Choroid plexus epithelial cell (primary cell): ENCODE measurements around the gene ZNF595.

Experiments
- DNase-seq: peaks from one replicate; pipeline ENCODE4 v3.0.0-alpha.2; 2010; ENCODE audit warnings: low read depth
- H3K4me3 ChIP-seq: 2 replicates; pipeline ENCODE4 v1.5.1; 2011; ENCODE audit warnings: low read depth, mild to moderate bottlenecking, control low read depth, low read length, moderate library complexity
- TF ChIP-seq, protein P1 (sequence below): conservative IDR thresholded peaks from 2 replicates; pipeline ENCODE4 v1.5.1; 2011; ENCODE audit warnings: low read depth, mild to moderate bottlenecking, control low read depth, inconsistent platforms, low read length, moderate library complexity

Gene ZNF595

DNA sequence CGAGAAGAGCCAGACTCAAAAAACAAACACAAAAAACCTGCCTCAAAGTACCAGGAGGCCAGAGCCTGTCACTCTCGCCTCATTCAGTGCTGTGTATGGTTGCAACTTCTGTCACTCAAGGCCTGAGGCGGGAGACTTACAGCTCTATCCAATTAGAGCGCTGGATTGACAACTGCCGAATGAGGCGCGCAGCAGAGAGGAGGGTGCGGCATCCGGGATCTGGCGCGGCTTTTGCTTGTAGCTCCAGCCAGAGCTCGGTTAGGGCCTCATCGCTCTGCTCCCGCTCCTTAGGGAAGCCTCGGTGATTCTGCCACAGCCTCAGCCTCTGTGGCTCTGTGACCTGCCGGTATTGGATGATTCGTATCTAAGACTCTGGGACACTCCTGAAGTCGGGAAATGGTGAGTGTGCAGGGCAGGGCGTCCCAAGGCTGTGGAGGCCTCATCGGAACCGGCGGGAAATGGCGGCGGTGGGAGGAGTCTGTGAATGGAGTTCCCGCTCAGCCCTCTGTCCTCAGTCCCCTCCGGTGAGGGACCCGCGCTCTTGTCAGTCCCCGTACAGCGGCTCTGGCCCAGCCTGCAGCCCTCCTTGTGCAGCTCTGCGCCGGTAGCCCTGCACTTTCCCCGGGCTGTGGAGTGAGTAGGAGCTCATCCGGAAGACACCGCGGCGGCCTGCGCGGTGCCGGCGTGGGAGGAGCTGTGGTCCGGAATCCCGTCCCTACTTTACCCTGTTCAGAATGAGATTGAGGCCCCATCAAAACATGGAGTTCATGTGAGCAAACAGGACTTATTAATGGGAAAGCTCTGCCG, 71.4 kb downstream of the ZNF595 start, which contains the start of gene ZNF718:
Gene ZNF718, plus strand, starts transcription at position 227 of the 807 bp plus-strand sequence. Its CDS starts 170 bp downstream, at position 397.
- peak; percentile 99 for DNase-seq
- H3K4me3 ChIP-seq, result peak within 1 kb of the TSS; percentile 97
- TF ChIP-seq, protein P1, sequence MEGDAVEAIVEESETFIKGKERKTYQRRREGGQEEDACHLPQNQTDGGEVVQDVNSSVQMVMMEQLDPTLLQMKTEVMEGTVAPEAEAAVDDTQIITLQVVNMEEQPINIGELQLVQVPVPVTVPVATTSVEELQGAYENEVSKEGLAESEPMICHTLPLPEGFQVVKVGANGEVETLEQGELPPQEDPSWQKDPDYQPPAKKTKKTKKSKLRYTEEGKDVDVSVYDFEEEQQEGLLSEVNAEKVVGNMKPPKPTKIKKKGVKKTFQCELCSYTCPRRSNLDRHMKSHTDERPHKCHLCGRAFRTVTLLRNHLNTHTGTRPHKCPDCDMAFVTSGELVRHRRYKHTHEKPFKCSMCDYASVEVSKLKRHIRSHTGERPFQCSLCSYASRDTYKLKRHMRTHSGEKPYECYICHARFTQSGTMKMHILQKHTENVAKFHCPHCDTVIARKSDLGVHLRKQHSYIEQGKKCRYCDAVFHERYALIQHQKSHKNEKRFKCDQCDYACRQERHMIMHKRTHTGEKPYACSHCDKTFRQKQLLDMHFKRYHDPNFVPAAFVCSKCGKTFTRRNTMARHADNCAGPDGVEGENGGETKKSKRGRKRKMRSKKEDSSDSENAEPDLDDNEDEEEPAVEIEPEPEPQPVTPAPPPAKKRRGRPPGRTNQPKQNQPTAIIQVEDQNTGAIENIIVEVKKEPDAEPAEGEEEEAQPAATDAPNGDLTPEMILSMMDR, result no peak

DNA sequence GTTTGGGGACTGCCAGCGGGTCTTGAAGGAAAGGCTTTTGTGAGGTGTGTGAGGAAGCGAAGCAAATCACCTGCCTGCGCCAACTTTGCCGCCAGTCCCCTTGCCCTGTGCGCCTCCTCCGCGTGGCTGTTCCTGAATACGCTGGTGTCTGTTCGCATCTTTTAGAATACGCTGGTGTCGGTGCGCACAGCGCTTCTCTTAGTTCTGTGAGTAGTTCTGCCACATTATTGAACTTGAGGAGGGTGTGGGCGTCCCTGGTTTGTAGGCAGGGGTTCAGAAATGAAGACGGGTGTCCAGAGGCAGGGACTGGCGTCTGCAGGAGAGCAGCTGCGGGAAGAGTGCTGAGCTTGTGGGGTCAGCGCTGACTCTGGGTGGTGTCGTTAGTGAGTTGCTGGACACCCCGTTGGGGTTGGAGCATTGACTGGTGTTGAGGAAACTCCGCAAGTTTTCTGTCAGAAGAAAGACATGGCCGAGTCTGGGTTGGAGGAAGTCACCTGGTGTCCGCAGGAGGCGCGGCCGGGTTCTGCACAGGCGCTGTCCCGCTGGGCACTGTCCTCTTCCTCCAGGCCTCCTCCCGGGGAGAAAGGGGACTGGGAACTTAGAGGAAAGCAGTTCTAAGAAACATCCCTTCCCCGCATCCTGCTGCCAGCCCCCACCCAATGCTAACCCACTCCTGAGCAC, 72.1 kb downstream of the ZNF595 start:
- TF ChIP-seq, protein P1, result no peak

DNA sequence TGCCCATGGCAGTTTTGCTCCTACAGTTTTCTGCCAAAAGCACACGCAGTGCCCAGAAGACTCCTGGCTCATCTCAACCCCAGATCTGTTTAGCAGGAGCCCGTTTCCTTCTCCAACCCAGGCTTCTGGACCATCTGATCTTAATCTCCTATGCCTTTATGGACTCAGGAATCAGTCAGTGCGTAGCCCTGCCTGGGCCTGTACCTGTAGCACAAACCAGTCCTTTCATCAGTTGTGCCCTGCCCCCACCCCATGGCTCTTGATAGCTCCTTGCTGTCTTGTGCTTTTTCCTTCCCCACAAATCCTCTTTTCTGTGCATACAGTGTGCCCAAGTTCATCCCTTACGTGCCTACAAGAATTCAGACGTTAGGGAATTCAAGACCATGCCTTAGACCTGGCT, 72.7 kb downstream of the ZNF595 start:
- peak overlapping the region; percentile 97 for H3K4me3 ChIP-seq
- no peak for DNase-seq
- TF ChIP-seq, protein P1, result no peak

More for the DNA sequence above, 72.1 kb downstream of the ZNF595 start:
- peak; percentile 63 for DNase-seq
- H3K4me3 ChIP-seq, result peak overlapping the region; percentile 97

DNA sequence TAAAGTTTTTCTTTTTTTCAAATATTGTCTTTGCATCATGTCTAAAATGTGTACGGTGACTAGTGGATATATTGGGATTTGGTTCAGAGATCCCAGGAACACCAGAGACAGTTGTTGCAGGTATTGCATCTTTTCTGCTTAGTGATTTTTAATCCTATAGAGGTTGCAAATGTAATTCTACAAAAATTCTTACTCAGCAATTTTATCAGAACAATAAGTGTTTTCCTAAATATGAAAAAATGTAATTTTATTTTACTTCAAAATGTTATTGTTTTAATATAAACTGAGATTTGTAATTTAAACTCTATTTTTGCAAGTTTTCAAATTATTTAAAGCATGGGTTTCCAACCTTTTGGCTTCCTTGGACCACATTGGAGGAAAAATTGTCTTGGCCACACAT, 79.4 kb downstream of the ZNF595 start:
- H3K4me3 ChIP-seq, result no peak overlapping the region
- DNase-seq, result no peak
- TF ChIP-seq, protein P1, result no peak
